ENCODE results near the gene HELT.
"Not testable (repeated sequence)": the region's sequence is repeated elsewhere in the genome, so short reads cannot be mapped to it uniquely, and the experiment has no call there.

HELT gene

GRCh38 chr4:185017964-185018772 lies at the start of gene HELT:
Gene HELT (plus strand): TSS chr4:185018490. CDS start chr4:185018929, 439 bp downstream.
- Histone ChIP-seq H3K4me2 (peak within 1 kb of the TSS in 3 of 11 experiments; percentile 25 to 44 (median 43); a peak in 3 of 22 replicates), H3K27ac (no peak within 1 kb of the TSS), H3K27me3 (peaks cover 92 to 100% (median 100%) of the 10 kb centered on the region in 11 experiments), H3K36me3 (no peaks in the 10 kb centered on the region), H3K9me3 (replicated peaks in 1 of 11) (peaks cover 31 to 40% (median 36%) of the 10 kb centered on the region in 11 experiments), H3K4me3 (peak within 1 kb of the TSS in 1 of 10 experiments; percentile 28; a peak in 1 of 20 replicates), H3K9ac (no peak within 1 kb of the TSS), H4K20me1 (peaks cover 0 to 31% (median 7%) of the 10 kb centered on the region in 11 experiments; a peak in 9 of 22 replicates), H3K4me1 (peaks cover 0 to 12% (median 0%) of the 10 kb centered on the region in 10 experiments; a peak in 1 of 20 replicates)
- TF ChIP-seq Cebpa-rat (IDR thresholded peaks at IDR 0.05) = no peak

- Histone ChIP-seq H3K27ac (no peak overlapping the region), H3K27me3 (no peaks in the 10 kb centered on the region), H3K36me3 (no peaks in the 10 kb centered on the region), H3K9ac (no peak overlapping the region), H3K4me1 (no peaks in the 10 kb centered on the region), H3K9me3 (replicated peaks in 1 of 11) (peaks cover 17 to 31% (median 26%) of the 10 kb centered on the region in 11 experiments), H3K4me3 (no peak overlapping the region), H4K20me1 (no peaks in the 10 kb centered on the region), H3K4me2 (no peak overlapping the region)
- TF ChIP-seq Cebpa-rat (IDR thresholded peaks at IDR 0.05) = no peak
Observed at GRCh38 chr4:184968784-184969201, 49.5 kb upstream of the HELT start.

- H3K9me3 ChIP-seq (replicated peaks in 1 of 11) = peaks cover 17 to 31% (median 26%) of the 10 kb centered on the region in 11 experiments
- no peak overlapping the region for H3K4me2 ChIP-seq
- no peaks in the 10 kb centered on the region for H4K20me1 ChIP-seq
- no peak overlapping the region for H3K27ac ChIP-seq
- H3K4me3 ChIP-seq = no peak overlapping the region
- no peak for TF ChIP-seq Cebpa-rat (IDR thresholded peaks at IDR 0.05)
- H3K4me1 ChIP-seq = no peaks in the 10 kb centered on the region
- H3K36me3 ChIP-seq = no peaks in the 10 kb centered on the region
- H3K9ac ChIP-seq = no peak overlapping the region
- no peaks in the 10 kb centered on the region for H3K27me3 ChIP-seq
Observed at GRCh38 chr4:184969610-184970009, 48.7 kb upstream of the HELT start.

GRCh38 chr4:184972991-184973390 lies 45.3 kb upstream of the HELT start:
- Histone ChIP-seq H3K9me3 (replicated peaks in 1 of 11) (peaks cover 17 to 33% (median 26%) of the 10 kb centered on the region in 11 experiments), H3K4me3 (no peak overlapping the region), H3K27me3 (no peaks in the 10 kb centered on the region), H4K20me1 (no peaks in the 10 kb centered on the region), H3K27ac (no peak overlapping the region), H3K36me3 (no peaks in the 10 kb centered on the region), H3K9ac (no peak overlapping the region), H3K4me2 (0 out of 22 replicates have a peak overlapping the region, but pooled peaks of 1 of the 11 experiments have one; percentile 5), H3K4me1 (no peaks in the 10 kb centered on the region)
- TF ChIP-seq Cebpa-rat (IDR thresholded peaks at IDR 0.05) = no peak

GRCh38 chr4:184976348-184976747 lies 41.9 kb upstream of the HELT start:
- H3K4me2 ChIP-seq, H3K27me3 ChIP-seq, H3K9ac ChIP-seq, H3K4me3 ChIP-seq, H4K20me1 ChIP-seq, H3K27ac ChIP-seq, H3K36me3 ChIP-seq: not testable (repeated sequence)
- H3K9me3 ChIP-seq (replicated peaks in 1 of 11) = peaks cover 6 to 16% (median 11%) of the 10 kb centered on the region in 11 experiments
- H3K4me1 ChIP-seq = peaks cover 0 to 24% (median 13%) of the 10 kb centered on the region in 10 experiments; a peak in 14 of 20 replicates

GRCh38 chr4:184977747-184978146 lies 40.5 kb upstream of the HELT start:
- H3K4me1 ChIP-seq = peaks cover 9 to 38% (median 26%) of the 10 kb centered on the region in 10 experiments
- no peaks in the 10 kb centered on the region for H3K27me3 ChIP-seq
- H3K36me3 ChIP-seq = no peaks in the 10 kb centered on the region
- no peak for TF ChIP-seq Cebpa-rat (IDR thresholded peaks at IDR 0.05)
- H3K4me2 ChIP-seq = no peak overlapping the region
- H4K20me1 ChIP-seq = no peaks in the 10 kb centered on the region
- H3K27ac ChIP-seq = no peak overlapping the region
- H3K4me3 ChIP-seq = no peak overlapping the region
- no peak overlapping the region for H3K9ac ChIP-seq
- H3K9me3 ChIP-seq (replicated peaks in 1 of 11) = peaks cover 0 to 5% (median 0%) of the 10 kb centered on the region in 11 experiments; a peak in 2 of 22 replicates

GRCh38 chr4:184978211-184978610 lies 40.1 kb upstream of the HELT start:
- Histone ChIP-seq H3K9ac (no peak overlapping the region), H3K4me1 (peaks cover 14 to 43% (median 30%) of the 10 kb centered on the region in 10 experiments), H3K9me3 (replicated peaks in 1 of 11) (peaks cover 0 to 5% (median 0%) of the 10 kb centered on the region in 11 experiments; a peak in 2 of 22 replicates), H3K4me2 (no peak overlapping the region), H4K20me1 (no peaks in the 10 kb centered on the region), H3K4me3 (no peak overlapping the region), H3K36me3 (no peaks in the 10 kb centered on the region), H3K27ac (no peak overlapping the region), H3K27me3 (no peaks in the 10 kb centered on the region)
- TF ChIP-seq Cebpa-rat (IDR thresholded peaks at IDR 0.05) = no peak

- H3K9me3 ChIP-seq (replicated peaks in 1 of 11) = peaks cover 0 to 5% (median 0%) of the 10 kb centered on the region in 11 experiments; a peak in 2 of 22 replicates
- H3K4me1 ChIP-seq = peaks cover 27 to 50% (median 42%) of the 10 kb centered on the region in 10 experiments
- no peaks in the 10 kb centered on the region for H3K27me3 ChIP-seq
- TF ChIP-seq Cebpa-rat (IDR thresholded peaks at IDR 0.05) = no peak
- H3K27ac ChIP-seq = no peak overlapping the region
- no peak overlapping the region for H3K4me3 ChIP-seq
- H3K36me3 ChIP-seq = no peaks in the 10 kb centered on the region
- peak overlapping the region in 8 of 11 experiments; percentile 1 to 91 (median 41); a peak in 12 of 22 replicates for H3K4me2 ChIP-seq
- no peaks in the 10 kb centered on the region for H4K20me1 ChIP-seq
- H3K9ac ChIP-seq = no peak overlapping the region
Observed at GRCh38 chr4:184979461-184980124, 38.7 kb upstream of the HELT start.

- Histone ChIP-seq H4K20me1 (no peaks in the 10 kb centered on the region), H3K27ac (no peak overlapping the region), H3K9me3 (replicated peaks in 1 of 11) (peaks cover 0 to 5% (median 0%) of the 10 kb centered on the region in 11 experiments; a peak in 2 of 22 replicates), H3K9ac (no peak overlapping the region), H3K36me3 (no peaks in the 10 kb centered on the region), H3K27me3 (no peaks in the 10 kb centered on the region), H3K4me2 (peak overlapping the region in 7 of 11 experiments; percentile 1 to 91 (median 42); a peak in 9 of 22 replicates), H3K4me3 (no peak overlapping the region), H3K4me1 (peaks cover 32 to 51% (median 44%) of the 10 kb centered on the region in 10 experiments)
- TF ChIP-seq Cebpa-rat (IDR thresholded peaks at IDR 0.05) = no peak
Observed at GRCh38 chr4:184980261-184980660, 38.0 kb upstream of the HELT start.

Data from BLaER1 treated with 17β-estradiol and CSF1 and Interleukin-3, amounts not matched to agents 10 nM and 100 nM (cell line).